ENCODE measurements around the gene NRIP1.

GRCh38 chr21:15063081-15063813 lies 1.6 kb downstream of the NRIP1 start:
- no peak for TF ChIP-seq NRF1 (conservative IDR thresholded peaks at IDR 0.05 in 1 of 2, IDR thresholded peaks at IDR 0.05 in 1 of 2)
- TF ChIP-seq RREB1 (CRISPR knock-in tag; IDR thresholded peaks at IDR 0.05) = no peak
- TF ChIP-seq ZHX1 (conservative IDR thresholded peaks at IDR 0.05; ENCODE audit: low read length) = no peak
- TF ChIP-seq NFYB (IDR thresholded peaks at IDR 0.05; ENCODE audit: extremely low read depth, insufficient read length) = no peak

Measured in K562 (cell line).